HG03097 (cell line): ENCODE results near the gene ZNF618.

ENCODE experiments used
- ATAC-seq: cut with Tn5 transposase; IDR thresholded peaks from one replicate; pipeline ENCODE4 v1.9.1; 2021; ENCODE audit not compliant: unreplicated experiment, low FRiP score

The ZNF618 gene

GRCh38 chr9:114090798-114091197 is 214.7 kb downstream of the ZNF618 start:
- no peak for ATAC-seq

DNA sequence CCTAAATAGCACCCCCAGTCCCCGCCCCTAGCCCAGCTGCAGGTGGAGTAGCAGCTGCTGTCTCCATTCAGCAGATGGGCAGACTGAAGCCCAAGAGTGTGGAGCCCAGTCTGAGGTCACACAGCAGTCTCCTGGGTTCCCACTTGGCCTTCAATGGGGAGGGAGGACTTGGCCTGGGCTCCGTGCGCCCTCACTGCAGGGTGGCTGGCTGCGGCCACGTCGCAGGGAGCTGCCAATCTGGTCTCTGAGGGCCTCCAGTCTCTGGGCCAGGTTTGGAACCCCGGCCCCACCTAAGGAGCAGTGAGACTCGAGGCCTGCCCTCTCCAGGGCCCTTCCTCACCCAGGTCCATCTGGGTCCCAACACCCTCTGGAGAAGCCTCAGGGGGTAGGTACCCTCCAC is 215.6 kb downstream of the ZNF618 start:
- no peak for ATAC-seq

DNA sequence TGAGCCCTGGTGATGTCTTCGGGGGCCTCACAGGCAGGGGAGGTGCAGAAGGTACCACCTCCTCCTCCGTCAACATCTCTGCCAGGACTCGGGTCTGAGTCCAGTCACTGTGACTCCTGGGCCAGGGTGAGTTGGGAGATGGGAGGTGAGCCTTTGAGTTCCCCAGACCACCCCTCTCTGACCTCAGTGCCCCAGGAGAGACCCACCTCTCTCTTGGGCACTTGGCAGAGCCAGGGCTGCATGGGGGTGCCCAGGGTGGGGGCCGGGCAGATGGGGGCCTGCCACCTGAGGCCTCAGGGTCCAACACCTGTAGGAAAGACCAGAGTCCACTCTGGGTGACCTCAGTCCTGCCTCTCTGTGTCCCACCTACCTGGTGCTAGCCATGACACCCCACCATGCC is 216.2 kb downstream of the ZNF618 start:
- no peak for ATAC-seq

GRCh38 chr9:114093031-114093471 is 216.9 kb downstream of the ZNF618 start:
- ATAC-seq, result no peak

GRCh38 chr9:114093761-114094505 is 217.8 kb downstream of the ZNF618 start:
- ATAC-seq, result no peak

GRCh38 chr9:114094971-114095370 is 218.9 kb downstream of the ZNF618 start:
- no peak for ATAC-seq

- no peak for ATAC-seq
Measured at GRCh38 chr9:114096041-114096511, 220.0 kb downstream of the ZNF618 start.

DNA sequence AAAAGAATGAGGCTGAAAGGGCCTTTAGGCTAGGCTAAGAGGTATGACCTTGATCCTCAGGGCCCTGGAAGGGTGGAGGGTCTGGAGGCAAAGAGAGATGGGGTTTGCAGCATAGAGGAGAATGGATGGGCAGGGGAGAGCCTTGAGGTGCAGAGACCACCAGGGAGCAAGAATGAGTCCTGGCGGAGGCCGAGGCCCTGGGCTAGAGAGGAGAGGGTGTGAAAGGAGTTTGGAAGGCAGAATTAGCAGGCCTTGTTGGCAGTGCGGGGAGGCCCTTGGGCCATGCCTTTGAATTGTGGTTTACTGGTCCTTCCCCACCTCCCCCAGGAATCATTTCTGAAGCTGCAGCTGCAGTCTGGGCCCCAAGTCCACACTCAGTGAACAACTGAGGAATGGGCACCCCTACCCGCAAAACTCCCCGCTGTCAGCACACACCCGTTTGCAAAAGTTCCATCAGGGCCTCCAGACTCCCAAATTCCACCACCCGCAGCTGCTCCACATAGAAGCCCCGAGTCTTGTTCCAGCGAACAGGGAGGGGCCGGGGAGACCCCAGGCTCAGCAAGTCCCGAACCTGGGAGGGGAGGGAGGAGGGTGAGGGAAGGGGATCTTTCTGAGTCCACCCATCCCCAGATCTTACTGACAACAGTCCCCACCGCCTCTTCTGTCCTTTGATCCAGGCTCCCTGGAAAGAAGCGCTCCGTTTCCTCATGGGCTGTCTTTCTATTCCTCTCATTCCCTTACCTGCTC is 220.9 kb downstream of the ZNF618 start:
- no peak for ATAC-seq

DNA sequence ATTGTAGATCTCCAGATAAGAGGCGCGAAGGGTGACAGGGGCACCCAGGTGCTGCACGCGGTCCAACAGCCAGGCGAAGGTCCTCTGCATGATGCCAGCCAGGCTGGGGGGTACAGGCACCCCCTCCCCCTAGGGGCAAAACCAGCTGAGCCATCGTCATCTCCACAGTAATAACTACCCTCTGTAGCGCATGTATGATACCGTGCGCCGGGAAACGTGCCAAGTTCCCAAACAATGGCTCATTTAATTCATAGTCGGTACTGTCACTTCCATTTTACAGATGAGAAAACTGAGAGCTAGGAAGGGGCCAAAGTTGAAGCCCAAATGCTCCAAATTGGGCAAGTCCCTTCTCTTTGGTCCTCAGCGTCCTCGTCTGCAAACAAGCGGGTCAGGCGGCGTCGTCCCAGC is 221.5 kb downstream of the ZNF618 start:
- no peak for ATAC-seq

DNA sequence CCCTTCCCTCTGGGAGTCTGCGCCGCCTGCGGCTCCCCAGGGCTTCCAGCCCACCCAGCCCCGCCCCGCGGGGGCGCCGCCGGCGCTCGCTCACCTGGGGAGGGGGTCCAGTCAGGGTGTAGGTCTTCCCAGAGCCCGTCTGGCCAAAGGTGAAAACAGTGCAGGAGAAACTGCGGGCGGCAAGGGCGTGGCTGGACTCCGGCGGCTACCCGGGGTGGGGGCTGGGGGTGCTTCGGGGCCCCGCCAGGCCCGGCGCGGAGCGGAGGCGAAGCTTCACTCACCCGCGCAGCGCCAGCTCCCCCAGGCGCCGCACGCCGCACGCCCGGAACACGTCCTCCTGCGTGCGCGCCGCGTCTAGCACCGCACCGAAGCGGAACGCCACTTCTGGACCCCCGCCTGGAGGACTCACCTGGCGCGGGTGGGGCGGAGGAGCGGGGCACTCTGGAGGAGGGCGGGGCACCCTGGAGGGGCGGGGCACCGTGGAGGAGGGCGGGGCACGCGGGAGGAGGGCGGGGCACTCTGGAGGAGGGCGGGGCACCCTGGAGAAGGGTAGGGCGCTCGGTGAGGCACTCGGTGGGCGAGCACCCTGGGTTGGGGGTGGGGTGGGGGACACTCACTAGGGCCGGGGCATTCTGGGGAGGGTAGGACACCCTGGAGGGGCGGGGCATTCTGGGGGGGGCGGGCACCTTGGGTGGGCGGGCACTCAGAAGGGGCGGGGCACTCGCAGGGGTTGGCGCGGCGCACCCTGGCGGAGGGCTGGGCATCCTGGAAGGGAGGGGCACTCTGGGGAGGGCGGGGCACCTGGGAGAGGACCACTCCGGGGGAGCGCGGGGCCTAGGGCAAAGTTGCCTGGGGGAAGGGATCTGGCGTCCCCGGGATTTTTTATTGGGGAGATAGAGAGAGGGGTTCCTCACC is 222.2 kb downstream of the ZNF618 start:
- ATAC-seq, result no peak

GRCh38 chr9:114098936-114099668 is 223.0 kb downstream of the ZNF618 start, which contains the start of gene KIF12:
Gene KIF12, minus strand, starts transcription at chr9:114099292. Its CDS starts 16 bp downstream, at chr9:114099276.
- no peak for ATAC-seq

DNA sequence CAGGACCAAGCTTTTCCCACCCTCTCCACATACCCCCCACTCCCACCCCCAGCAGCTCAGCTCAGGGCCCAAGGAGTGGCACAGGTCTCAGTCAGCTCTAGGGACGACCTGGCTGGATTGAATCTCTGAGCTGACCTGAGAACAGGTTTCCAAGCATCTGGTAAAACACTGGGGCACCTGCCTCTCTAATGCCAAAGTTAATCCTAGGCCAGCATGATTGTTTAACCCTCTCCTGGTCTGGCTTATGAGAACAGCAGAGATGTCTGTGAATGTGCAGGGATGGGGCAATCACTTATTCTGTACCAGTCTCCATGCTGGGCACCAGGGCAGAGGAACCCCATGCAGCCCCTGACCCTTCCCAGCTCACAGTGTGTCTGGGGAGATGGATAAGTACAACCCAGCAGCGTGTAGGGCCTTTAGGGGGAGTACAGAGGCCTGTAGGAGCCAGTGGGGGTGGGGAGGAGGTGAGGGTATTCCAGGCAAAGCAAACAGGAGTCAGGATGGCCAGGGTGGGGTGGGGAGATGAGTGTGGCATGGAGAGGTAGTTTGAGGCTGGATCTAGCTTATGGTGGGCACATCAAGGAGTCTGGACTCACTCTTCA is 223.7 kb downstream of the ZNF618 start:
- no peak for ATAC-seq

DNA sequence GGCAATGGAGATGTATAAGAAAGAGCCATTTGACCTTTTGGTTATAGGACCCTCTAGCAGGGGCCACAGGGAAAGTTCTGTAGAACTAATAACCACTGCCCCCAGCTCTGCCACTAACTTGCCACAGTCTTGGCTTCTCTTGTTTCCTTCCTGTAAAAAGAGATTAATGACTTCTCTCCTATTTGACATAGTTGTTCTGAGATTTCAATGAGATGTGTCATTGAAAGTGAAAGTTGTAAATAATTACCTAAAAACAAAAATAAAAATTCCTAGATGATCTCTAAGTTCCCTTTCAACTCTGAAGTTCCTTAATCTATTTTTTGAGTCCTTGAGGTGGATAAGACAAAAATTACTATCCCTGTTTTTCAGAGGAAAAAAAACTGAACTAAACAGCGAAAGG is 224.4 kb downstream of the ZNF618 start:
- ATAC-seq, result no peak

DNA sequence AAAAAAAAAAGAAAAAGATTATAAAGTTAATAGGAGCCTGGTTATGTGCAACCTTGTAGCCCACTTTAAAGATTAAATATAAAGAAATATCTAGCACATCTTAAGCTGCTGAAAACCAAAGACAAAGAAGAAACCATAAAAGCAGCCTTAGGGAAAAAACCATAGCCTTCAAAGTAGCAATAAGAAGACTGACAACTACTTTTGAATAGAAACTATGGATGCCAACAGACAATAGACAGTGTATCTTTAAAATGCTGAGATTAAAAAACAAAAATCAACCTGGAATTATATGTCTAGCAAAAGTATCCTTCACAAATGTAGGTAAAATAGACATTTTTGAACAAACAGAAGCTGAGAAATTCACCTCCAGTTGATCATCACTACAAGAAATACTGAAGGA is 226.4 kb downstream of the ZNF618 start:
- no peak for ATAC-seq

GRCh38 chr9:114105236-114105635 is 229.1 kb downstream of the ZNF618 start:
- no peak for ATAC-seq
